Kidney glomerular epithelial cell (primary cell): ENCODE results near the gene CDHR1.

ENCODE experiments used
- DNase-seq: peaks from one replicate; lab custom pipeline; 2025; lab: John Stamatoyannopoulos, UW

Gene CDHR1

DNA sequence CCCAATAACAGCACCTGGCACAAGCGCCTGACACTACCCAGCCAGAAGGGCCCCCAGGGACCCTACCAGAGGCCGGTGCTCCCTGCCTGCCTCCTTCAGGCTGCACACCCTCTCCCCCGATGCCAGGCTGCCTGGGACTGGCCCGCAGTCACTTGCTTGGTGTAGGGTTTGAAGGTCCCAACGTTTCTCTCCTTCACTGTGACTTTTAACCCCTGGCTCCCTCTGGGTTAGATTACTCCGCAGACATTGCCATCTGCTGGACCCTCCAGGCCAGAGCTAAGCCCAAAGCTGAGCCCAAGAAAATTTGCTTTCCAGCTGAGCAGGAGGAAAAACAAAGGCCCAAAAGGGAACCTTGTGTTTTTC is 6.9 kb downstream of the CDHR1 start:
- DNase-seq, result no peak

DNA sequence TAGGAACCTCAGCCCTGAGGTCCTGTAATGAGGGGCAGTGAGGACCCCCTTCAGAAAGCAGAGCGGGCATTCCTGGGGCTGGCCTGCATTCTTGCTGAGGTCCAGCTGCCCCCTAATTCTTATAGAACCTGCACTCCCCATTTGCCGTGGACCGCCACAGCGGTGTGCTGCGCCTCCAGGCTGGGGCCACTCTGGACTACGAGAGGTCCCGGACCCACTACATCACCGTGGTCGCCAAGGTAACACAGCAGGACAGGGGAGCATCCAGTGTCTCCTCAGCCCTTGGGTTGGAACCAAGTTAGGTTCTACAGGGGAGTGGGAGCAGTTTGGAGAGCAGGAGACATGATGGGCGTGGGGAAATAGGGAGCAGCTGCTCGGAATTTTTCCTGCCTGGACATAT is 7.3 kb downstream of the CDHR1 start:
- DNase-seq, result no peak

DNA sequence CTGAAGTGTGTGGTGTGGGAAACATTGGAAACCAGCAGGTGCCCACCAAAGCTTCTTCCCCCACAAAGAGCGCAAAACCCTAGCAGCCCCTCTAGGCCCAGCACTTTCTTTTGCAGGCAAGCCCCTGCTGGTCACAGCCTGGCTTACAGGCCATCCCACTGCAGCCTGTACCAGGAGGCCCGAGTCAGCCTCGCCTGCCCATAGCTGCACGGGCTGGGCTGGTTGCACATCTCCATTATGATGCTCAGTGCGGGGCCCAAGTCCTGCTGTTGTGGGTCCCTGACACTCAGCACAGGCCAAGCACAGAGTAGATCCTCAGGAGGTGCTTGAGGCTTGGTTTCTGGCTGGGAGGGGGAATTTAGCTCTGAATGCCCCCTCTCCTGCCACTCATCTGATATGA is 8.0 kb downstream of the CDHR1 start:
- no peak for DNase-seq

DNA sequence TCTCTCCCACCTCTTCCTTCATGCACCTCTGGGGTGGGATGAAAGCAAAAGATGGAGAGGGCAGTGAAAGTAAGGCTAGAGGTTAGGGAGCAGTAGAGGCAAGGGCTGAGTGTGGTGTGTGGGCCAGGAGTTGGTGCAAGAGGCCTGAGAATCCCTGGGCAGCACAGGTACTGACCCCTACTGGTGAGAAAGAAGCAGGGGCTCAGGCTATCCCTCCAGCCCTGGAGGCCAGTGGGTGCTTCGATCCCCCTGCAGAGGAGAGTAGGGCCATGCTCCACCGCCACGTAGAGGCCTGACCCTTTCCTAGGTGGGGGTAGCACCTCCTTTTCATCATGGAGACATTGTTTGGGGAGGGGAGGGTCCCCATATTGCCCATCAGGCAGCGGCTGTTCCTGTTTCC is 9.8 kb downstream of the CDHR1 start:
- DNase-seq, result peak; percentile 10

DNA sequence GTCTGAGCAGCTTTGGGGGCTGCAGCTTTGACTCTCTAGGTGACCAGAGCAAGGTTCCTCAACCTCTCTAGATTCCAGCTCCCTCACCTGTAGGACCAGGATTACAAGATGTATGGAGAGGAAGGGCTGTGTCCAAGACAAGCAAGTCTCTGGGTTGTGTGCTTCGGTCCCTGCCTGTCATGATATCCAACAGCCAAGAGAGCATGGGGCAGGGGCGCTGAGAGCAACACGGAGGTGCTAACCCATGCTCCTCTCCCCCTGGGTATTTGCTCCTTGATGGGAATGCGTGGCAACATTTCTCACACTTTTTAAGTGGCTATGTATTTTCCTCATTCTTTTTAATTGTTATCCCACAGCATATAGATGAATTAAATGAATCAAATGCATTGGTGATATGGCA is 10.3 kb downstream of the CDHR1 start:
- DNase-seq, result no peak

DNA sequence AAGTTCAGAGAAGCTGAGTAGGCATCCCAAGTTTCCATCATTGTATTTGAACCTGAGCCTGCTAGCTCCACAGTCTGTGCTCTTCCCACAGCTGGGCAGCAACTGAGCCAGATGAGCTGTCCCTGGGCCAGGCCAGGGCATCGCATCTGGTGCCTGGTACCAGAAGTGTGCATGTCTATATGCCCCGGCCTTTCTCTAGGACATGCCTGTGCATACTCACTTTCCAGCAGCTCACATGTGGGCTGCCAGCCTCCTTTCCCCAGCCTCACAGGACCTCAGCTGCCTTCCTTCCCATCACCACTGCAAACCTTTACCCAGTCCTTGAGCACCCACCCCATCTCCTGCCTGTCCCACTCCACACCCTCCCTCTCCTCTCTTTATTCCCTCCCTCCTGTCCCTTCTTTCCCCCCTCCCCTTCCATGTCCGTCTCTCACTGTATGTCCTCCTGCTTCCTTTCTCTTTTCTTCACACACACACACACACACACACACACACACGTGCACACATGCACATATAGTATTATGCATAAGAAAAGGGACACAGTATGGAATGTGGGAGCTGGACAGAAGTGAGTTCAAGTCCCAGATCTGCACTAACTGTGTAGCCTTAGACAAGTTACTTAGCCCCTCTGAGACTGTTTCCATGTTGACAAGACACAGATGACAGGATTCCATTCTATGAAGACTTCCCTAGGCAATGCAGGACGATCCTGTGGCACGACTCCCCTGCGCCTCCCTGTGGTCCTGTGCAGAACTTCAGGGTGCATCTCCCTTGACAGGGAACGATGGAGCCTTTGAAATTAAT is 10.9 kb downstream of the CDHR1 start:
- DNase-seq, result peak; percentile 55

DNA sequence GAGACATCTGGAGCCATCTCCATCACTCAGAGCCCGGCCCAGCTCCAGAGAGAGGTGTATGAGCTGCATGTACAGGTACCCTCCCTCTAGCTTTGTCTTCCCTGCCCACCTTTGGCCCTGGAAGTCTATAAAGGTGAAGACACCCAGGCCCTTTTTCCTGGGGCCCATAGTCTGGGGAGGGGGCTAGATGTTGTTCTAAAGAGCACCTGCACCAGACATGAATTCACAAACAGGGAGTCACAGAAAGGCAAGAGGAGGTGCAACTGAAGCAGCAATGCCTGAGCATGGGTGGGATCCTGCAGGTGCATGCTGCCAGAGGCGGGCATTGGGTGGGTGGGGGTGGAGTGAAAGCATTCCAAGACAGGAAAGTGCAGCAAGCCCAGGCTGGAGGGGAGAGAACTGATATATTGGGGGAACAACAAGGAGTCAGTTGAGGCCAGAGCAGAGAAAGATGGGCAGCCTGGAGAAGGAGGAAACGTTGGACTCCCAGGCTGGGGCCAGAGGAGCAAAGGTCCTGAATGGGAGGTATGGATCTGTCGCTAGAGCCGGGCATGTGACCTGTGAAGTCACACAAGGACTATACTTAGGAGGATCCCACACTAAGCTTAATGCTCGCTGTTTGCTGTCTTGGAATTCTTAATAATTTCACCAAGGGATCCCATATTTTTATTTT is 11.7 kb downstream of the CDHR1 start:
- DNase-seq, result no peak

DNA sequence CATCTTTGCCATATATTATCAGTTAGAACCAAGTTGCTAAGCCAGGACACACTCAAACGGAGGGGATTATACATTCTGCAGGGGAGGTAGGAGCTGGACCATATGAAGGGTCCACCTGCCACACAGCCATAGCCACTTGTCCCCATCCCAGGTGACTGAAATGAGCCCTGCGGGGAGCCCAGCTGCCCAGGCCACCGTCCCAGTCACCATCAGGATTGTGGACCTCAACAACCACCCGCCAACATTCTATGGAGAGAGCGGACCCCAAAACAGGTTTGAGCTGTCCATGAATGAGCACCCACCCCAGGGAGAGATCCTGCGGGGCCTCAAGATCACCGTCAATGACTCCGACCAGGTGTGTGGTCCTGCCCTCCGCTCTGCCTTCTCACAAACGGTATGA is 13.7 kb downstream of the CDHR1 start:
- DNase-seq, result no peak

DNA sequence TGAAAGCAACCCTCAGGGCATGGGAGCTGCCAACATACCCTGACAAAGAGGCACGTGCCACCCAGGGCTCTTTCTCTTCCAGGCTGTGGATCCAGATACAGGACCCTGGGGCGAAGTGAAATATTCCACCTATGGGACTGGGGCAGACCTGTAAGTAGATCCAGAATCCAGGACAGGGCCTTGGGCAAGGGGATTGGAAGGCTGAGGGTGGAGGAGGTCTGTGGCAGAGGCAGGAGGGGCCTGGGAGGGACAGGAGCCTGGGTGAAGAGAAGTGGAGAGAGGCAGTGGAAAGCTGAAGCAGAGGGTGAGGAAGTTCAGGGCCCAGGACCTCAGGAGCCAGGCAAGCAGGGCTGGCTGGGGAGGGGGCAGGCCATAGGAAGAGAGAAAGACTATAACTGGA is 17.2 kb downstream of the CDHR1 start:
- no peak for DNase-seq

DNA sequence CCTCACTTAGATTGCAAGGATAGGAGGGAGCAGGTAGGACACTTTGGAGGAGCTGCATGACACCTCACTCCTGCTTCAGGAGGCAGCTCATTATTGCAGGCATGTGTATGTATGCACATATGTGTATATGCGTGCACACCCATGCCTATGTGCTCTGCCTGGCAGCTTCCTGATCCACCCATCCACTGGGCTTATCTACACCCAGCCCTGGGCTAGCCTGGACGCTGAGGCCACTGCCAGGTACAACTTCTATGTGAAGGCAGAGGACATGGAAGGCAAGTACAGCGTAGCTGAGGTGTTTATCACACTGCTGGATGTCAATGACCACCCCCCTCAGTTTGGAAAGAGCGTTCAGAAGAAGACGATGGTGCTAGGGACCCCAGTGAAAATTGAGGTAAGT is 17.7 kb downstream of the CDHR1 start:
- no peak for DNase-seq

DNA sequence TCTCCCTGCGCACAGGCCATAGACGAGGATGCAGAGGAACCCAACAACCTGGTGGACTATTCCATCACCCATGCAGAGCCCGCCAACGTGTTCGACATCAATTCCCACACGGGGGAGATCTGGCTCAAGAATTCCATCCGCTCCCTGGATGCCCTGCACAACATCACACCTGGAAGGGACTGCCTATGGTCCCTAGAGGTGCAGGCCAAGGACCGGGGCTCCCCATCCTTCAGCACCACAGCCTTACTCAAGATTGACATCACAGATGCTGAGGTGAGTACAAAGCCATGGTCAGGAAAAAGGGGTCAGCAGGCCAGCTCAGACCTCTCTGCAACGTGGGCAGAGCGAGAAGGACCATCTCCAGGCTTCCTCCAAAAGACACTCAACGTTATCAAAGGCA is 18.7 kb downstream of the CDHR1 start:
- DNase-seq, result no peak

DNA sequence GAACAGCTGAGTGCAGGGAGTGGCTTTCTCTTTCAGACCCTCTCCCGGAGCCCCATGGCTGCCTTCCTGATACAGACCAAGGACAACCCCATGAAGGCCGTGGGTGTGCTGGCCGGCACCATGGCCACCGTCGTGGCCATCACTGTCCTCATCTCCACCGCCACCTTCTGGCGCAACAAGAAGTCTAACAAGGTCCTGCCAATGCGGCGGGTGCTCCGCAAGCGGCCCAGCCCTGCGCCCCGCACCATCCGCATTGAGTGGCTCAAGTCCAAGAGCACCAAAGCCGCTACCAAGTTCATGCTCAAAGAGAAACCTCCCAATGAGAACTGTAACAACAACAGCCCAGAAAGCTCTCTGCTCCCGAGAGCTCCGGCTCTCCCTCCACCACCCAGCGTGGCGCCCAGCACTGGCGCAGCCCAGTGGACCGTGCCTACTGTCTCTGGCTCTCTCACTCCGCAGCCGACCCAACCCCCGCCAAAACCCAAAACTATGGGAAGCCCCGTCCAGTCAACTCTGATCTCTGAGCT is 19.8 kb downstream of the CDHR1 start:
- no peak for DNase-seq

DNA sequence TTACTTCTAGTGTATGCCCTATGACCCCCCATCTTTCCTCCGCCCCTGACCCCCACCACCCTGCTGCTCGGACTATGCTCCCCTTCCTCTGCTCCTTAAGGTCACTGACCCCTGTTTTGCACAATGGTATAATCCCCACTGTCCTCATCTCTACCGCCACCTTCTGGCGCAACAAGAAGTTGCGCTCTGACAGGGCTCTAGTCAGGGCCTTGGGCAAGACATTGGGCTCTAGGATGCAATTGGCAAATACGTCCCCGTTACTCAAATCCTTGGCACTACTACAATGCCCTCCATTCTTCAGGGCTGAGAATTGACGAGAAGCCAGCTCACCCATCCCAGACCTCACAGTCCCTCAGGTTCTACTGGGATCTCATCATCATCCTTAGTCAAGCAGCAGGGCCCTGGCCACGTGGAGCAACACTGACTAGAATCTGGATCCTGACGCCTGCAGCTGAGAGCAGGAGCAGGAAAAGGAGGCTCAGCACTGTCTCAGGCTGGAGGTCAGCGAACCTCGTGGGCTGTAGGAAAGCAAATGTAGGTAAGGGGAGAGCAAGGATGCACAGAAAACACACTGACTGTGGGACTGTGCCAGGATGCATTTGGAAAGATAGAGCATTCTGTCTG is 20.4 kb downstream of the CDHR1 start:
- peak; percentile 1 for DNase-seq

DNA sequence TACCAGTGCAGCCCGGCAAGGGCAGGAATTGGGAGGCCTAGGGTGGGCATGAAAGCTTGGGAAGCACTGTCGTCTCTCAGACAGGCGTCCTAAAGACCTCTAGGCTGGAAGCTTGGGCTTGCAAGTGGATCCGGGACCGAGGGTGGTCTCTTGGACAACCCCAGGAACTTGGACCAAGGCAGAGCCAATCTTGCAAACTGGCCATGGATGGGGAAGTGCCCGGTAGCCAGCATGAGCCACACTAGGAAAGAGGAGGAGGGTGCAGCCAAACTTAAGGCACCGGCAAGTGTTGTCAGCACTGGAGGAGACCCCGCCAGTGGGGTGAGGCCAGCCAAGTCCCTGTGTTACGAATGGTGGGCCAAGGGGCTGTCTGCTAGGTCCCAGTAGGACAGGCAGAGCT is 22.5 kb downstream of the CDHR1 start:
- no peak for DNase-seq

DNA sequence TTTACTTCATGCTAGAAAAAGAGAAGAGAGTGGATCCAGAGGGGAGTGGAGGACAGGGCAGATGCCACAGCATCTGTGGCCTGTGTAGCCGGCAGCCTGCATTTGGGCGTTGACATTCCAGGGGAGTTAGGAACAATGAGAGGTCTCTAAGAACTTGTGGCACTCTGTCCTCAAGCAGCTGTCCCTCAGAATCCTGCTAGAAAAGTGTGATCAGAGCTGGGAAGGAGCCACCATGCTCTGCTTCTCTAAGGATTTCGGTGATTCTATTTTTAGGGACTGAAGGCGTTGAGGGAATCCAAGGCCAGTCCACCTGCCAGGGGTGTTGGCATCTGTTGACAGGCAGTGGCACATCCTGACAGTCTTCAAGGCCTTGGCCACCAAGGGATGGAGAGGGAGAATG is 23.4 kb downstream of the CDHR1 start:
- no peak for DNase-seq

DNA sequence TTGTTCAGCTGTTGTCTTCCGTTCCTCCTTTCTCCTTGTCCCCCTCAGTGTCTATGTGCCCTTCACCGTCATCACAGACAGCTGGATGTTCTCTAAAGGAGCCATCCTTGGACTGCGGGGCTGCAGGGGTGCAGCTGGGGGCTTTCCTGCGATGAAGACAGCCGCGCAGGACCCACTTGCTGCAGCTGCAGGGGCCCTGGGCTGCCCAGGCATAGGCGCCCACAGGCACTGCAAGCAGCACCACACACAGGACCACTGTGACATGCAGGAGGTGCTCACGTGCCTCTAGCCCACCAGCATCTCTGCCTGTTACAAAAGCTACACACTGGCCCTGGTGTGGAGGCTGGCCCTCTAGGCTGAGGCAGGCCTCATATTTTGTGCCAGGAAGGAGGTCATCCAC is 27.6 kb downstream of the CDHR1 start:
- no peak for DNase-seq

DNA sequence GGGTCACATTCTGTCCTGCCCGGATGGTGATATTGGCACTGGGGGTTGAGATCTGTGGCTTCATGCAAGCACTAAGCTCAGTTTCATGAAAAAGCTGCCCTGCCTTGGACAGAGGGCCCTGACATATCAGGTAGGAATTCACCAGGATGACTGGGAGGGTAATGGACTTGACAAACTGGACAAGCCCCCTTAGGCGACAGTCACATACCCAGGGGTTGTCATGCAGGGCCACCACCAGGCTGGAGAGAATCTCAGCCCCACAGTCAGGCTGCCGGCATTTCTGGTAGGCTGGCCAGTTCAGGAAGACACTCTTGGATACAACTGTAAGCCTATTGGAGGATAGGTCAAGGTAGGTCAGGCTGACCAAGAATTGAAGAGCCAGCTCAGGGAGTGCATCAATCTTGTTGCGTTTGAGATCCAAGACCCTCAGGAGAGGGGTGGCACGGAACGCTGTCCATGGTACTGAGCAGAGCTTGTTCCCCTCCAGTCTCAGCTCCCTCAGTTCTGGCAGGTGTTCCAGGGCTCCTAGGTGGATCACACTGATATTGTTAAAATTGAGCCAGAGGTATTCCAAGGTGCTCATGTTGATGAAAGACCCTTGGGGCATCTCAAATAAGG is 30.2 kb downstream of the CDHR1 start:
- no peak for DNase-seq

DNA sequence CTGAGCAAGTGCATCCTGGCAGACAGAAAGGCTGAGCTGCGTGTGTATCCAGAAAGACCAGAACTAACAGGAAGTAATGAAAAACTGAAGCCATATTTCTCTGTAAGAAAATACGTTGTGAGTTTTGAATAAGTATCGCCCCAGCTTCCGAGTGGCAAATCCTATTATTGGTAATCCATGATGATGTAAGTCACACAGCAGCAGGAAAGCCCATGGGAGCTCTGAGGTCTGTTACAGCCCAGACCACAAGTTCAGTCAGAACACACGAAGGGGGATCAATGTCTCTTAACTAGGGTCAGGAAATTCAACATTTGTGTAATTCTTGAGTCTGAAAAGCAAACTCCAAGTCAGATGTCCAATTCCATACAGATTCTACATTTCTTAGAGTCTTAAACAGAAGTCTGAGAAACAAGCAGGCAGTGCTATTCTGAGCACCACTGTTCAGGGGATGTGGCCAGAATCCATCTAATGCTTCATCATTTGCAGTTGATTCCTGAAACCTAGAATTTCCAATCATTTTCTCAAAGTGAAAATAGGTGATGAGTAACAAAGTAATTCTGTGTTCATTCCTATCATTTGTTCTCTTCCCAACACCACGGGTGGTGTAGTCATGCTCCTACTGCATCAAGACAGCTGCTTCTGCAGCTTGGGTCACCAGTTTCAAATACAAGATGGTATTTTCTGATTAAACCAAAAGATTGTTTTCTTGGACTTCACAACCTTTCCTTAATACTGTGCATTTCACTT is 31.3 kb downstream of the CDHR1 start, which contains the start of gene LRIT2:
Gene LRIT2 (minus strand): TSS at position 118 of the 747 bp plus-strand sequence. CDS start 24 bp downstream, at position 94.
- DNase-seq, result no peak

DNA sequence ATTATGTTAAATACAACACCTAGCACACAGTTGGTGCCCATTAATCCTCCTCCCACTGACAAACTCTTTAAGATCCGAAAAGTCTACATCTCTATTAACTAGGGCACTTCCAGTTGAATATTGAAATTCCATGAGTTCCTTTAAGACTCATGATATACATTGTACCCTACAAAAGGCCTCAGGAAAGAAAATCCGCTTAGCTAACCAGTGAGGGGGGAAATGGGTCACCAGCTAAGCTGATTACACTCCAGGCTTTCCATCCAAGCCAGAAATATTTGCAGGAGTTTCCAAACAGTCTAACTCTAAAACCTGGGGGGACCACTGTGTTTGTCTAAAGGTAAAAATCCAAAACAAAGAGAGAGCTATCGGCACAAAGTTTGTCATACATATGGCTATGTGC is 32.3 kb downstream of the CDHR1 start:
- no peak for DNase-seq

DNA sequence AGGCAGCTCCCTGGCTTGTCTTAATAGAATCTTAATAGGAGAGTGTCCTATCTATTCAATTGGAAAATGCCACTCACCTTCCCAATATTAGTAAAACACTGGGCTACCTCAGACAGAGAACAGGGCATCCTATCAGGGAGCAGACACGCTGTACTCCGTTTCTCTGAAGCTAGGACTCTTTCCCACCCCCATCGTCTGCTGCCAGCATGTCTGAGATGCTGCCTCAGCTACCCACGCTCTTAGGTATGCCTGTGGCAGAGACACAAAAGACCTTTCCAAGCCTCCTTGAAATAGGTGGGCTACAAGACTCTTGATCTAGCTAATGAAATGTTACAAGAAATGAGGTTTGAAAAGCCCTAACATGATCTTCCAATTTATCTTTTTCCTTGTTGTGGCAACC is 33.5 kb downstream of the CDHR1 start:
- DNase-seq, result no peak

DNA sequence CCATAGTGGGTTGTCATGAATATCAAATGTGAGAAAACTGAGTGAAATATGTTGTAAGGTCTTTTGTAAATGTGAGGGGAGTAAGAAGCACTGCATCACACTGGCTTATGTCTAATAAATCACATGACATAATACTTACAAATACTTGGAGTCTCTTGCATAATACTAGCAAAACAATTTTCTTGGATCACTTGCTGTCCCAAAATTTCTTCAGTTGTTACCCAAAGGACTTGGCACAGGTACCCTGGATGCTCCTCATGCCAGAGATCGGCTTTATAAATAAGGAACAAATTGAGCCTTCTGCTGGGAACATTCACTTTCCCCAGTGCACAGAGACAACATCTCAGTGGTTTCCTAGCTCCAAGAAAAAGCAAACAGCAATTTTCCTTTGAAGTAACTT is 36.0 kb downstream of the CDHR1 start:
- DNase-seq, result no peak

DNA sequence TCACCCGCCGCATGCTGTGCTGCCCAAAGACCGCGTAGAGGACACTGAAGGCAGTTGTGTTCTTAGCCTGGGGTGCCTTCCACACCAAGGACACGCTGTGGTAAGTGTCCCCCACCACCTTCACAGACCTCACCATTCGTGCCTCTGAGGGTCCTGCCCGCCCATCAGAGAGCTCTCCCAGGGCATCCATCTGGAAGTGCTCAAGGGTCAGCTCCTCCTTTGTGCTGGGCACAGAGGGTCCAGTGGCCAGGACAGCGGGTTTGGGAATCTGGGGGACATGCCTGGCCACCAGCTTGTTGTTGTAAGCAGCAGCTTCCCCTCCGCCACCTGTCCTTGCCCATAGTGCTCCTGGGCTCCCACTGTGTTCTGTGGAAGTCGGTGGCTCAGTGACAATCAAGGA is 38.0 kb downstream of the CDHR1 start:
- DNase-seq, result no peak
